Hepatocyte (in vitro differentiated cells): ENCODE results near the gene EPHA8.

Experiments used
- CTCF ChIP-seq: fragments of 200-600 bp; sonication (generic); IDR thresholded peaks from 2 replicates; pipeline ENCODE4 v1.5.1; 2016; ENCODE audit warnings: antibody characterized with exemption, mild to moderate bottlenecking; ENCODE audit not compliant: poor library complexity
- EZH2 ChIP-seq: fragments of 200-600 bp; sonication (generic); IDR thresholded peaks from 2 replicates; pipeline ENCODE4 v1.6.1; 2016; ENCODE audit warnings: antibody characterized with exemption, mild to moderate bottlenecking, borderline replicate concordance

GRCh38 chr1:22530715-22531114, 32.6 kb upstream of the EPHA8 start:
- TF ChIP-seq CTCF = no peak
- TF ChIP-seq EZH2 = no peak
